AG08396 (cell line): Measurements from ENCODE around the gene OPTC.
"Not testable (repeated sequence)": the region's sequence is repeated elsewhere in the genome, so short reads cannot be mapped to it uniquely, and the experiment has no call there.

Source experiments
- DNase-seq: peaks from one replicate; pipeline ENCODE4 v3.0.0; 2012; ENCODE audit warnings: low spot score, mixed read lengths

Gene OPTC, protein sequence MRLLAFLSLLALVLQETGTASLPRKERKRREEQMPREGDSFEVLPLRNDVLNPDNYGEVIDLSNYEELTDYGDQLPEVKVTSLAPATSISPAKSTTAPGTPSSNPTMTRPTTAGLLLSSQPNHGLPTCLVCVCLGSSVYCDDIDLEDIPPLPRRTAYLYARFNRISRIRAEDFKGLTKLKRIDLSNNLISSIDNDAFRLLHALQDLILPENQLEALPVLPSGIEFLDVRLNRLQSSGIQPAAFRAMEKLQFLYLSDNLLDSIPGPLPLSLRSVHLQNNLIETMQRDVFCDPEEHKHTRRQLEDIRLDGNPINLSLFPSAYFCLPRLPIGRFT

GRCh38 chr1:203493901-203494300 is at the start of gene OPTC:
OPTC (plus strand) TSS chr1:203494153; CDS start chr1:203496006, 1,853 bp downstream.
- no peak for DNase-seq

- no peak for DNase-seq
Measured at GRCh38 chr1:203444171-203444576, 49.8 kb upstream of the OPTC start.

- DNase-seq: no peak
Measured at GRCh38 chr1:203447151-203447550, 46.8 kb upstream of the OPTC start.

GRCh38 chr1:203447598-203447997 is 46.4 kb upstream of the OPTC start:
- not testable (repeated sequence) for DNase-seq

DNA sequence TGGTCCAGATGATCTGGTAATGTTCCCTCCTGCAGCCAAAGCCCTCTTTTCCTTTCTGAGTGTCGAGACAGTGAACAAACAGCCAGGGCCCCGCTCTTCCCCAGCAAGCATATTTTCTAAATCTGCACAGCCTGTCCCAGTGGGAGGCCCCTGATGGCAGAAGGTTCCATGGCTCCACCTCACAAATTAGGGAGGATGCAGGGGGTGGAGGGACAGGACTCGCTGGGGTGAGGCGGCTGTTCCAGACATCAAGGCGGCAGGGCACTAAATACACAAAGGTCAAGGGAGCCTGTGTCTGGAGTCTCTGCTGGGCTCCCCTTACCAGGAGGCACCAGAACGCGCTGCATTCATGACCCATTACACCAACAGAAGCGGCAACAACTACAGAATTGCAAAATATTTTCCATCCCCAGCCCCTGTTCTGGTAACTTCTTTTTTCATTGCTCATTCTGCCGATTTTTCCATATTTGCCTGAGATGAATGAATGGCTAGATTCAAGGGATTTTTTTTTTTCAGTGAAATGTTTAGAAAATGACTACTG is 45.4 kb upstream of the OPTC start:
- DNase-seq: no peak

DNA sequence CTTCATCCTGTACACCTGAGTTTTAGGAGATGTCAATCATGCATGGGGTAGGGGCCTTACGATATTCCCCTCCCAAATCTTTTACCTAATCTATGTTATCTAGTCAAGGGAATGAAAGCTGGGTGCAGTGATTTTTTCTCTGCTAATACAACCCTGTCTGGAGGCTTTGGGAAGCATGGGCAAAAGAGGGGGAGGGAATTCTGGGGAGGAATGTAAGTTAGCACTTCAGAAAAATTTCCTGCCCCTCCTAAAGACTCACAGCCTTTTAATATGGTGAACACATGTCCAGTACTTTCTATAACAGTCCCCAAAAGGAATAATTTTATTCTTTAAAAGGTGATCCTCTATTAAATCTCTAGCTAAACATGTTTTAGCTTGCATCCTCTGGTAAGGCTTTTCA is 44.0 kb upstream of the OPTC start:
- no peak for DNase-seq

DNA sequence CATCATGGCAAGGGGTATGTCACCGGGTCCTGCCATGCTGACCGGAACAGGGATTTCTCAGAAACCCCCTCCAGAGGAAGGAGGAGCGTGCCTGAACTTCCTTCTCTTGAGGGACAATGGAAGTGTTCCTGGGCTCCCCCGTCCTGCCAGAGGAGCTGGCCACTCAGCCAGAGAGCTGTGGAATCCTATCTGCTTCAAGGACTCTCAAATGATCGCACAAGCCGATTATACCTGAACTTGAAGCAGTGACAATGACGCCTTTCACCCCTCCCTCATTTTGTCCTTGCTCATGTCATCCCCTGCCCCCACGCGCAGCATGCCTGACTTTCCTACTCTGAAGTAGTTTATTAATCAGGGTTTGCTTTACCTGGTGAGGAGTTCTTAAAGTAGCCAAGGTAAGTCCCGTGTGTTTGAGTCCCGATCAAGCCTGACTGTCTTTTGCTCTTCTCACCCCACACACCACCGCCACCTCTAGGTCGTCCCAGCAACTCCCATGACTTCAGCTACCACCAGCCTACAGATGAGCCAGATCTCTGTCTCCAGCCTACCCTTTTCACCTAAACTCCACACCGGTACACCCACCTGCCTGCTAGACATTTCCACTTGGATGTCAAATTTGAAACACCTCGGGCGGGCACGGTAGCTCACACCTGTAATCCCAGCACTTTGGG is 43.3 kb upstream of the OPTC start:
- no peak for DNase-seq

- no peak for DNase-seq
Measured at GRCh38 chr1:203451836-203452784, 41.8 kb upstream of the OPTC start.

- DNase-seq: no peak
Measured at GRCh38 chr1:203453016-203453415, 40.9 kb upstream of the OPTC start.

DNA sequence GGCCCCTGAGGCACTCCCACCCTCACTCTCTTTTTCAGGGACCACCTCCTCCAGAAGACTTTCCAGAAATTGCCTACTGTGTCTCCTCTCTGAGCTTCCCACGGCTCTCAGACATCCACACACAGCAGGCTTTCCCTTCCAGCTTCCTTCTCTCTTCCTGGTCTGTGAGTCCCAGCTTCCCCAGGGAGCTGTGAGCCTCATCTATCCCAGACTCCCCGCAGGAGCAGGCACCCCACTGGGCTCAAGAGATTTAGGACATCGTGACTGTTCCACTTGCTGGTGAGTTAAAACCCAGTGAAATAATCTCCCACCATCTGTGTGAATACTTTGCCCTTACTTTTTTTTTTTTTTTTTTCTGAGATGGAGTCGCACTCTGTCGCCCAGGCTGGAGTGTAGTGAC is 40.3 kb upstream of the OPTC start:
- DNase-seq: no peak

DNA sequence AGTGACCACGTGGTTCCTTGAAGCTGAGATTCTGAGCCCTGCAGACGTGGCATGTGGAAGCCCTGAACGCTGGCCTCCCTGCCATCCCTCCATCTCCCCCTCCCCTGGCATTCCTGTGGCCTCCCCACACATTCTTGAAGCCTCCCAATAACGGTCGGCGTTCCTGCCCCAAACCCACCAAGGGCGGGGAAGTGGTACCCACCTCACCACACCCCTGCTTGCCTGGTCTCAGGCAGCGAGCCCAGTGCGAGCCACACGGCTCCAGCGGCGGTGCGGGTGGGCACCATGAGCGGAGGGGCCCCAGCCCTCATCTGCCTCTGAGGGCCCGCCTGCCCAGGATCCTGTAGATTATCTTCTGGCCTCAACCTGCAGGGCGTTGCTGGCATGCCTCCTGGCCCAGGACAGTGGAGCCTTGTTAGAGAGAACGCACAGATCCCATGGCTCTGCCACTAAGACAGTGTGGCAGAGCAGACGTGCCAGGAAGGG is 38.9 kb upstream of the OPTC start:
- no peak for DNase-seq

GRCh38 chr1:203455706-203456105 is 38.2 kb upstream of the OPTC start:
- no peak for DNase-seq

DNA sequence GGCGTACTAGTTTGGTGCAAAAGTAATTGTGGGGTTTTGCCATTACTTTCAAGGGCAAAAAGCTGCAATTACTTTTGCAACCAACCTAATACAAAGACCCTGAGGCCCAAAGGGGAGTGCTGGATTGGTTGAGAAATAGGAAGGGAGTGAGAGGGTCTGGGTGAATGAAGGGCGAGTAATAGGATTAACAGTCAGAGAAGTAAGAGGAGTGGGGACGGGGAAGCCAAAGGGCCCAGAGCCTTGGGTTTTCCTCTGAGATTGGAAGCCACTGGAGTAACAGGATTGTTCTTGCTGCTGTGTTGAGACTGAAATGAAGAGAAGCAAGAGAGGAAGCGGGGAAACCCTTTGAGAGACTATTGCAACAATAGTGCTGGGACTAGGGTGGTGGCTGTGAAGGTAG is 37.4 kb upstream of the OPTC start:
- no peak for DNase-seq

DNA sequence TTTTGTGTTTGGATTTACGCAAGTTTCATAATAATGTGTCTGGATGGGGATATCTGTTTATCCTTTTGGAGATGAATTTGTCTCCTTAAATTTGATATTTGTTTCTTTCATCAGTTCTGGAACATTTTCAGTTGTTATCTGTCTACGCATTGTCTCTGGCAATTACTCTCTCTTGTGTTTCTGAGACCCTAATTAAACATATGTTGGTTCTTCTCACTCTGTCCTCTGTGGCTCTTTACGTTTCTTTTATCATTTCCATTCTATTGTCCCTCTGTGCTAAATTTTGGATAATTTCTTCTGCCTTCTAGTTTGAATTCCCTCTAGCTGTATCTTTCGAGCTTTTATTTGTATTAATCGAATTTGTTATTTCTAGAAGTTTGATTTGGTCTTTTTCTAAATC is 35.9 kb upstream of the OPTC start:
- DNase-seq: no peak

DNA sequence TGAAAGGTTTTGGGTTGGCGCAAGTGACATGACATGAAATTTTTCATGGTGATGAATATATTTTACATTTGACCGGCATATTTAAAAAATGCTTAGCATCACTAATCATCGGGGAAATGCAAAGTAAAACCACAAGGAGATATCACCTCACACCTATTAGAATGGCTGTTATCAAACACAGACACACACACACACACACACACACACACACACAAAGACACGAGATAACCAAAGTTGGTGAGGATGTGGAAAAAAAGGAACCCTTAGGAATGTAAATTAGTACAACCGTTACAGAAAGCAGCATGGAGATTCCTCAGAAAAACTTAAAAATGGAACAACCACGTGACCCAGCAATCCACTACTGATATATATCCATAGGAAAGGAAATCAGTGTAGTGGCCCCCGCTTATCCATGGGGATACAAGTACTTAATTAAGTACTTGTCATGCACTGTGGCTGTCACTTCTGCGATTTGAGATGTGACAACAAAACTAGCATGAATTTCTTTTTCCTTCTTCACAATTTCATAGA is 34.2 kb upstream of the OPTC start:
- DNase-seq: no peak

GRCh38 chr1:203461717-203462116 is 32.2 kb upstream of the OPTC start:
- DNase-seq: no peak

DNA sequence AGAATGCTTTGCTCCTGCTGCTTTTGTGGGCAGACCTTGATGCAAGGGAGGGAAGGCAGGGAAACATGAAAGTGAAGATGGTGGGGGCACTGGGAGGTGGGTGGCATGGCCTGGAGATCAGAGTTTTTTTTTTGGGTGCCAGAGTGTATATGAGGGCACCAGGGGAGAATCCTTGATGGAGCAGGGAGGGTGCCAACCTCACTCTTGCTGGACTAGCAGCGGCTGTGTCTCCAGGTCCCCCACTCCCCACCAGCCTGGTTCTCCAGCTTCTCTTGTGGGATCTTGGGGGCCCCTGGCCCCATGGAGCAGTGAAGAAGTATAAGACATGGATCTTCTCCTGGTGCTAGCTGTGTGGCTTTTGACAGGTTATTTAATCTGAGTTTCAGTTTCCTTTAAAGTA is 31.8 kb upstream of the OPTC start:
- DNase-seq: no peak

GRCh38 chr1:203462878-203463277 is 31.1 kb upstream of the OPTC start:
- peak; percentile 65 for DNase-seq

- DNase-seq: no peak
Measured at GRCh38 chr1:203463469-203464062, 30.4 kb upstream of the OPTC start.

DNA sequence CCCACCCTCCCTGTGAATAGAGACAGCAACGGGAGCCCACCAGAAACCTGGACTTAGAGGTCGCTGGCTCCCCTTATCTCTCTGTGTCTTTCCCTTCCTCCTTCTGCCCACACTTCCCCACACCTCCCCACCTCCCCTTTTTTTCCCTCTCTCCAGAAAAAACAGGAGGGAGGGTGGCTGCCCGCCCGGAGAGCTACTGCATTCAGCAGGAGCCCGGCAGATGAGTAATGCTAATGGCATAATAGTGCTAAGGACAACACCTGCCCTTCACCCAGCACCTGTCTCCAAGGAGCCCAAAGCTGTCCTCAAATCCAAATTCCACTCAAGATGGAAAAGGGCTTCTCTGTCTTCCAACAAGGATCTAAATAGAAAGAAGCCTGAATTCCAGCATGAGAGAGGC is 29.7 kb upstream of the OPTC start:
- no peak for DNase-seq

GRCh38 chr1:203464743-203465142 is 29.2 kb upstream of the OPTC start:
- no peak for DNase-seq
